Pulmonary artery endothelial cell (primary cell): ENCODE measurements around the gene COQ4. TPM values are rescaled to one million over a fixed set of nuclear protein-coding genes. Genes with fewer than 3 reads are reported as not detected.
A peak's percentile ranks its signal among the peaks of the same experiment; 100 is the strongest.

Experiments used
- DNase-seq: peaks from one replicate; pipeline ENCODE4 v3.0.0-alpha.2; 2011; ENCODE audit warnings: low read depth, low spot score
- total RNA-seq: library from RNA; depleted of rRNA; stranded (reverse); fragments of >200 nt; gene quantifications from 2 replicates; pipeline ENCODE4 v1.2.3, GENCODE V29; 2014

COQ4 gene
- total RNA-seq: 24.4 and 28.1 TPM in 2 replicates

GRCh38 chr9:128322404-128323211, at the start of gene COQ4, which contains the start of gene TRUB2:
Gene COQ4, plus strand, starts transcription at chr9:128322839. Its CDS starts 20 bp downstream, at chr9:128322859.
Gene TRUB2, minus strand, starts transcription at chr9:128322447. Its CDS starts 39 bp downstream, at chr9:128322408.
- peak; percentile 80 for DNase-seq

- no peak for DNase-seq
Observed at GRCh38 chr9:128274245-128274644, 48.4 kb upstream of the COQ4 start.

- DNase-seq: no peak
Observed at GRCh38 chr9:128275198-128276007, 47.2 kb upstream of the COQ4 start, which contains the start of gene GOLGA2. Gene GOLGA2, minus strand, starts transcription at chr9:128276007. Its CDS starts 31 bp downstream, at chr9:128275976.

GRCh38 chr9:128276008-128276573, 46.5 kb upstream of the COQ4 start, which contains the start of gene SWI5:
Gene SWI5, plus strand, starts transcription at chr9:128276276.
- peak; percentile 97 for DNase-seq

- DNase-seq: no peak
Observed at GRCh38 chr9:128276574-128277270, 45.9 kb upstream of the COQ4 start.

GRCh38 chr9:128279088-128280073, 43.3 kb upstream of the COQ4 start:
- DNase-seq: peak; percentile 35

- no peak for DNase-seq
Observed at GRCh38 chr9:128280084-128280622, 42.5 kb upstream of the COQ4 start.

GRCh38 chr9:128282500-128282899, 40.1 kb upstream of the COQ4 start:
- DNase-seq: peak; percentile 27

GRCh38 chr9:128285033-128285784, 37.4 kb upstream of the COQ4 start:
- no peak for DNase-seq

- no peak for DNase-seq
Observed at GRCh38 chr9:128286440-128286839, 36.2 kb upstream of the COQ4 start.

GRCh38 chr9:128288273-128289004, 34.2 kb upstream of the COQ4 start:
- DNase-seq: no peak

- no peak for DNase-seq
Observed at GRCh38 chr9:128292009-128292408, 30.6 kb upstream of the COQ4 start.

- DNase-seq: no peak
Observed at GRCh38 chr9:128293091-128293490, 29.5 kb upstream of the COQ4 start.

GRCh38 chr9:128294142-128294541, 28.5 kb upstream of the COQ4 start:
- DNase-seq: no peak

GRCh38 chr9:128296340-128297220, 26.1 kb upstream of the COQ4 start:
- no peak for DNase-seq

- DNase-seq: no peak
Observed at GRCh38 chr9:128297221-128297773, 25.3 kb upstream of the COQ4 start.
